NCI-H82 treated with DMSO at 0.1 percent for 48 hours (cell line): ENCODE data around the gene CFAP43.

ENCODE experiments used
- DNase-seq: peaks from one replicate; lab custom pipeline; 2025; ENCODE audit not compliant: unreplicated experiment; lab: John Stamatoyannopoulos, UW

The CFAP43 gene

GRCh38 chr10:104142081-104142480 lies 90.1 kb downstream of the CFAP43 start:
- no peak for DNase-seq

- DNase-seq = no peak
Measured at GRCh38 chr10:104139221-104139620, 92.9 kb downstream of the CFAP43 start.

- no peak for DNase-seq
Measured at GRCh38 chr10:104138131-104138530, 94.0 kb downstream of the CFAP43 start.

GRCh38 chr10:104130041-104130440 lies 102.1 kb downstream of the CFAP43 start:
- DNase-seq = no peak

GRCh38 chr10:104128214-104128613 lies 104.0 kb downstream of the CFAP43 start:
- DNase-seq = no peak

GRCh38 chr10:104127411-104127810 lies 104.8 kb downstream of the CFAP43 start:
- no peak for DNase-seq

GRCh38 chr10:104123397-104123796 lies 108.8 kb downstream of the CFAP43 start:
- no peak for DNase-seq

GRCh38 chr10:104122225-104123107 lies 109.7 kb downstream of the CFAP43 start:
- peak; percentile 51 for DNase-seq

- DNase-seq = peak; percentile 92
Measured at GRCh38 chr10:104121485-104122224, 110.5 kb downstream of the CFAP43 start, which contains the start of gene SFR1. Gene SFR1, plus strand, starts transcription at chr10:104122171. Its CDS starts 13 bp downstream, at chr10:104122184.

GRCh38 chr10:104120903-104121484 lies 111.2 kb downstream of the CFAP43 start:
- DNase-seq = peak; percentile 47

- DNase-seq = no peak
Measured at GRCh38 chr10:104120512-104120902, 111.7 kb downstream of the CFAP43 start.

- no peak for DNase-seq
Measured at GRCh38 chr10:104119996-104120395, 112.2 kb downstream of the CFAP43 start.

GRCh38 chr10:104117839-104118323 lies 114.3 kb downstream of the CFAP43 start:
- DNase-seq = no peak

- DNase-seq = no peak
Measured at GRCh38 chr10:104113376-104113956, 118.7 kb downstream of the CFAP43 start.

- no peak for DNase-seq
Measured at GRCh38 chr10:104109908-104110662, 122.1 kb downstream of the CFAP43 start.

GRCh38 chr10:104104926-104105325 lies 127.2 kb downstream of the CFAP43 start:
- no peak for DNase-seq

- DNase-seq = no peak
Measured at GRCh38 chr10:104104418-104104817, 127.7 kb downstream of the CFAP43 start.

GRCh38 chr10:104103956-104104355 lies 128.2 kb downstream of the CFAP43 start:
- no peak for DNase-seq

- no peak for DNase-seq
Measured at GRCh38 chr10:104101902-104102301, 130.3 kb downstream of the CFAP43 start.

GRCh38 chr10:104100795-104101194 lies 131.4 kb downstream of the CFAP43 start:
- peak; percentile 21 for DNase-seq
